A673 (cell line): ENCODE data around the gene MROH2B. TPM values are rescaled to one million over a fixed set of nuclear protein-coding genes. Genes with fewer than 3 reads are reported as not detected.

Source experiments
- BruUV-seq: library from RNA; stranded (reverse); fragments of 400-500 nt; replicated peaks from 2 replicates; lab custom pipeline; 2021; lab: Mats Ljungman, UMichigan
- CTCF ChIA-PET: fragments of 300-600 bp; sonication (Branson Sonifier 250); formaldehyde crosslinking; loops from one replicate; lab custom pipeline; 2022; ENCODE audit warnings: antibody characterized with exemption; lab: Charles Lee
- POLR2A ChIA-PET: fragments of 300-600 bp; sonication (Branson Sonifier 250); formaldehyde crosslinking; loops from one replicate; lab custom pipeline; 2022; ENCODE audit warnings: antibody characterized with exemption; ENCODE audit not compliant: low non-redundant PET; lab: Charles Lee
- DNase-seq: peaks from one replicate; pipeline ENCODE4 v3.0.0-alpha.2; 2015; ENCODE audit warnings: low spot score
- H3K27ac ChIP-seq: fragments of 200-600 bp; sonication (generic); 2 replicates; pipeline ENCODE4 v1.5.1; 2016; ENCODE audit warnings: mixed run types, low read depth, mild to moderate bottlenecking, mixed read lengths, antibody characterized with exemption, low read length; ENCODE audit not compliant: poor library complexity, severe bottlenecking
- H3K27me3 ChIP-seq: fragments of 200-600 bp; sonication (generic); replicated peaks from 2 replicates; pipeline ENCODE4 v1.6.1; 2017; ENCODE audit warnings: mixed run types, low read depth, mild to moderate bottlenecking, mixed read lengths, antibody characterized with exemption, low read length; ENCODE audit not compliant: insufficient read depth, poor library complexity
- H3K36me3 ChIP-seq: fragments of 200-600 bp; sonication (generic); 2 replicates; pipeline ENCODE4 v1.6.1; 2016; ENCODE audit warnings: mixed run types, mild to moderate bottlenecking, mixed read lengths, antibody characterized with exemption, low read length; ENCODE audit not compliant: insufficient read depth, poor library complexity, severe bottlenecking
- H3K4me1 ChIP-seq: fragments of 200-600 bp; sonication (generic); 2 replicates; pipeline ENCODE4 v1.6.1; 2017; ENCODE audit warnings: mixed run types, mild to moderate bottlenecking, mixed read lengths, antibody characterized with exemption, low read length; ENCODE audit not compliant: insufficient read depth, poor library complexity, severe bottlenecking
- H3K4me3 ChIP-seq: fragments of 200-600 bp; sonication (generic); 2 replicates; pipeline ENCODE4 v1.5.1; 2016; ENCODE audit warnings: low read depth, mixed run types, mild to moderate bottlenecking, mixed read lengths, low read length; ENCODE audit not compliant: poor library complexity, severe bottlenecking
- H3K9me3 ChIP-seq: fragments of 200-600 bp; sonication (generic); 2 replicates; pipeline ENCODE4 v1.6.1; 2016; ENCODE audit warnings: mixed run types, low read depth, mild to moderate bottlenecking, mixed read lengths, antibody characterized with exemption, low read length; ENCODE audit not compliant: poor library complexity, severe bottlenecking
- EZH2 ChIP-seq: fragments of 200-600 bp; sonication (generic); IDR thresholded peaks from 2 replicates; pipeline ENCODE4 v1.6.1; 2017; ENCODE audit warnings: borderline replicate concordance, low read depth, mild to moderate bottlenecking, mixed read lengths, antibody characterized with exemption, low read length; ENCODE audit not compliant: poor library complexity, severe bottlenecking
- intact Hi-C: fragments of 100-400 bp; cut with micrococcal nuclease; formaldehyde crosslinking; loops from one replicate; pipeline ENCODE4 v1.10.0; 2022; ENCODE audit not compliant: unreplicated experiment
- total RNA-seq: library from RNA; stranded (reverse); gene quantifications from 2 replicates; pipeline ENCODE4 v1.2.3, GENCODE V29; 2021
- TF ChIP-seq, protein P1 (sequence below): fragments of 300-800, 200-600 bp; sonication (generic); conservative IDR thresholded peaks from 2 replicates; pipeline ENCODE4 v1.5.1; 2017; ENCODE audit warnings: low read depth, mild to moderate bottlenecking, antibody characterized with exemption, low read length, moderate library complexity, mixed read lengths

Gene MROH2B
- total RNA-seq, 1 experiment from 2014 or later = not detected

DNA sequence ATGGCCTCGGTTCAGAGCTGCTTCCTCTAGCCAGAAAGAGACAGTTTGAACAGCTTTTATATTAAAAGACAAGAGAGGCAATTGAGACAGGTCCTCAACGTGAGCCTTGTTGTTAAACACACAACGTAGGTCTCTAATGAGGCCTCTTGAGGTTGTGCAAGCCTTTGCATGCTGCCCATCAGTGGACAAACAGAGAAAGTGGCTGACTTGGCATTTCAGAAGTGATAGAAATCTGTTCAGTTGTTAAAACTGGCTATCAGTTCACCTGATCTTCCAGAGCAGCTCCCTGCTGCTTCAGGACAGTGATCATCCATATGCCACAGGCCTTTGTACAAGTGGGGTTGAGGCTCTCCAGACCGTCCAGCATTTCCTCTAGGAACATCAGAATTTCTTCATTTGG is 58.8 kb downstream of the MROH2B start:
- intact Hi-C loops = no loop called here
- Histone ChIP-seq H3K27me3 (no peaks in the 10 kb centered on the region), H3K36me3 (no peaks in the 10 kb centered on the region), H3K4me1 (no peaks in the 10 kb centered on the region), H3K9me3 (no peaks in the 10 kb centered on the region), H3K4me3 (no peak overlapping the region), H3K27ac (no peak overlapping the region)
- BruUV-seq = no TSS peak
- ChIA-PET POLR2A (no interaction called here), CTCF (no interaction called here)
- no peak for DNase-seq
- TF ChIP-seq, protein P1, sequence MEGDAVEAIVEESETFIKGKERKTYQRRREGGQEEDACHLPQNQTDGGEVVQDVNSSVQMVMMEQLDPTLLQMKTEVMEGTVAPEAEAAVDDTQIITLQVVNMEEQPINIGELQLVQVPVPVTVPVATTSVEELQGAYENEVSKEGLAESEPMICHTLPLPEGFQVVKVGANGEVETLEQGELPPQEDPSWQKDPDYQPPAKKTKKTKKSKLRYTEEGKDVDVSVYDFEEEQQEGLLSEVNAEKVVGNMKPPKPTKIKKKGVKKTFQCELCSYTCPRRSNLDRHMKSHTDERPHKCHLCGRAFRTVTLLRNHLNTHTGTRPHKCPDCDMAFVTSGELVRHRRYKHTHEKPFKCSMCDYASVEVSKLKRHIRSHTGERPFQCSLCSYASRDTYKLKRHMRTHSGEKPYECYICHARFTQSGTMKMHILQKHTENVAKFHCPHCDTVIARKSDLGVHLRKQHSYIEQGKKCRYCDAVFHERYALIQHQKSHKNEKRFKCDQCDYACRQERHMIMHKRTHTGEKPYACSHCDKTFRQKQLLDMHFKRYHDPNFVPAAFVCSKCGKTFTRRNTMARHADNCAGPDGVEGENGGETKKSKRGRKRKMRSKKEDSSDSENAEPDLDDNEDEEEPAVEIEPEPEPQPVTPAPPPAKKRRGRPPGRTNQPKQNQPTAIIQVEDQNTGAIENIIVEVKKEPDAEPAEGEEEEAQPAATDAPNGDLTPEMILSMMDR = no peak
- no peak for TF ChIP-seq EZH2

DNA sequence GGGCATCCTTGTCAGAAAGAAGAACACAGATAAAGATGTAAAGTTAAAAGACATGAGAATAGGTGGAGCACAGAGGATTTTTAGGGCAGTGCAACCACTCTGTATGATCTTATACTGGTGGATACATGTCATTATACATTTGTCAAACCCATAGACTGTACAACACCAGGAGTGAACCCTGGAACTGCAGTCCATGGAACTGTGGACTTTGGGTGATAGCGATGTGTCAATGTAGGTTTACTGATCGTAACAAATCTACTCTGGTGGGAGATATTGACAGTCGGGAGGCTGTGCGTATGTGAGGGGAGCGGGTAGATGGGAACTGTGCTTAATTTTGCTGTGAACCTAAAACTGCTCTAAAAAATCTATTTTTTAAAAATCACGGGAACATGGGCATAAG is 60.6 kb downstream of the MROH2B start:
- no peak overlapping the region for H3K4me3 ChIP-seq
- H3K4me1 ChIP-seq = no peaks in the 10 kb centered on the region
- intact Hi-C loops = no loop called here
- TF ChIP-seq EZH2 = no peak
- TF ChIP-seq, protein P1 = no peak
- H3K36me3 ChIP-seq = no peaks in the 10 kb centered on the region
- no peaks in the 10 kb centered on the region for H3K27me3 ChIP-seq
- POLR2A ChIA-PET = no interaction called here
- CTCF ChIA-PET = no interaction called here
- H3K27ac ChIP-seq = no peak overlapping the region
- DNase-seq = no peak
- H3K9me3 ChIP-seq = no peaks in the 10 kb centered on the region
- no TSS peak for BruUV-seq

DNA sequence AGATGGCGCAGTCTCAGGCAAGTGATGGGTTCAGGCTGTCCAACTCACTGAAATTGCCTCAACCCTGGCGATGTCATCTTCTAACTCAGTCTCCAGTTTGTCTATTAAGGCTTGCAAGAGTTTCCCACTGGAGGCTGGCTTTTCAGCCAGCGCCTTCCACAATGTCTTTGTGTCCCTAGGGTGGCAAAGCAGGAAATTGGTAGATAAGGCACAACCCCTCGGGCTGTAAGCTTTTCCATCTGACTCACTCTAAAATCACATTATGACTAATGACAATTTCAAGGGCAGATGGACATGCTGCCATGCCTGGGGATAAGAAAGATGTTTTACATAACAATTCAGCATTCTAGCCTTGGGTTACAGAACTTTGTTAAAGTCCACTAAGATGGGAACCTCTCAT is 61.9 kb downstream of the MROH2B start:
- BruUV-seq = no TSS peak
- DNase-seq = peak; percentile 88
- no peaks in the 10 kb centered on the region for H3K36me3 ChIP-seq
- no peak overlapping the region for H3K27ac ChIP-seq
- H3K9me3 ChIP-seq = no peaks in the 10 kb centered on the region
- ChIA-PET CTCF (no interaction called here), POLR2A (no interaction called here)
- no peaks in the 10 kb centered on the region for H3K27me3 ChIP-seq
- H3K4me1 ChIP-seq = no peaks in the 10 kb centered on the region
- H3K4me3 ChIP-seq = no peak overlapping the region
- no peak for TF ChIP-seq EZH2
- TF ChIP-seq, protein P1 = no peak
- intact Hi-C loops = no loop called here
